Prostate gland (tissue), 2 donors: Measurements from ENCODE around the gene RITA1. TPM values are rescaled to one million over a fixed set of nuclear protein-coding genes. Genes with fewer than 3 reads are reported as not detected.

Experiments
- DNase-seq: peaks from one replicate; pipeline ENCODE4 v3.0.0-alpha.2; 2019; ENCODE audit warnings: low spot score
- H3K27ac ChIP-seq, 2 donors: fragments of 200-600 bp; sonication (generic); 2 replicates each; pipeline ENCODE4 v1.5.1; 2017 to 2019
- H3K27me3 ChIP-seq: fragments of 200-600 bp; sonication (generic); replicated peaks from 2 replicates; pipeline ENCODE4 v1.5.1; 2019; ENCODE audit not compliant: insufficient read depth
- H3K36me3 ChIP-seq, 2 donors: fragments of 200-600 bp; sonication (generic); 1 replicate in 1 of 2; 2 replicates in 1 of 2; pipeline versions ENCODE4 v1.5.1 to v1.8.1; 2017 to 2019
- H3K4me1 ChIP-seq: fragments of 200-600 bp; sonication (generic); replicated peaks from 2 replicates; pipeline ENCODE4 v1.5.1; 2019
- H3K4me3 ChIP-seq, 2 donors: fragments of 200-600 bp; sonication (generic); 2 replicates each; pipeline ENCODE4 v1.5.1; 2017 to 2019
- H3K9me3 ChIP-seq: fragments of 200-600 bp; sonication (generic); 2 replicates; pipeline ENCODE4 v1.5.1; 2017
- CTCF ChIP-seq, 4 experiments: fragments of 200-600 bp in 2 of 4; fragments of 450-650 bp in 2 of 4; sonication (generic) in 2 of 4; IDR thresholded peaks; 1 replicate in 3 of 4; 2 replicates in 1 of 4; pipeline ENCODE4 v1.5.1; 2016 to 2019; ENCODE audit warnings: antibody characterized with exemption in 4 of 4, mild to moderate bottlenecking in 2 of 4, moderate library complexity in 2 of 4
- POLR2A ChIP-seq: fragments of 450-650 bp; IDR thresholded peaks from one replicate; pipeline ENCODE4 v1.6.1; 2016; ENCODE audit warnings: antibody characterized with exemption, mild to moderate bottlenecking
- POLR2AphosphoS5 ChIP-seq: sonication (generic); formaldehyde crosslinking; IDR thresholded peaks from one replicate; pipeline ENCODE4 v1.6.1; 2017; ENCODE audit warnings: antibody characterized with exemption
- WGBS: methylation state at CpG from one replicate; pipeline ENCODE4 v1.1.5; 2018; 5-methylcytosine and 5-hydroxymethylcytosine counted together
- intact Hi-C: fragments of 100-400 bp; cut with DNase I; formaldehyde crosslinking; loops from one replicate; pipeline ENCODE4 v1.14.2; 2022
- total RNA-seq, 2 donors: library from RNA; depleted of rRNA; stranded (reverse); fragments of >200 nt; gene quantifications; one replicate each; pipeline ENCODE4 v1.1.0, GENCODE V29; 2016

The RITA1 gene
- total RNA-seq, 2 donors from 2014 or later: 29.0 to 39.7 TPM

- no peaks in the 10 kb centered on the region for H3K4me1 ChIP-seq
- no peaks in the 10 kb centered on the region for H3K9me3 ChIP-seq
- WGBS: 94% methylated on average over 32 of the region's 32 CpGs
- DNase-seq: no peak
- no peak for TF ChIP-seq POLR2AphosphoS5
- TF ChIP-seq POLR2A: no peak
- TF ChIP-seq CTCF (IDR thresholded peaks at IDR 0.05): no peak
- intact Hi-C loops: no loop called here
- H3K27ac ChIP-seq: no peak overlapping the region
- peaks cover 22 to 64% of the 10 kb centered on the region in 2 donors for H3K36me3 ChIP-seq
- H3K4me3 ChIP-seq: no peak overlapping the region
- no peaks in the 10 kb centered on the region for H3K27me3 ChIP-seq
Measured at GRCh38 chr12:113165521-113166450, 19.7 kb upstream of the RITA1 start.

GRCh38 chr12:113167868-113168267 lies 17.7 kb upstream of the RITA1 start:
- Histone ChIP-seq H3K4me1 (no peaks in the 10 kb centered on the region), H3K27ac (no peak overlapping the region), H3K9me3 (no peaks in the 10 kb centered on the region), H3K36me3 (peaks cover 28 to 59% of the 10 kb centered on the region in 2 donors), H3K4me3 (no peak overlapping the region), H3K27me3 (no peaks in the 10 kb centered on the region)
- intact Hi-C loops: no loop called here
- TF ChIP-seq CTCF (IDR thresholded peaks at IDR 0.05): no peak
- no peak for TF ChIP-seq POLR2A
- no peak for TF ChIP-seq POLR2AphosphoS5
- WGBS: 94% methylated on average over 10 of the region's 10 CpGs
- no peak for DNase-seq

DNA sequence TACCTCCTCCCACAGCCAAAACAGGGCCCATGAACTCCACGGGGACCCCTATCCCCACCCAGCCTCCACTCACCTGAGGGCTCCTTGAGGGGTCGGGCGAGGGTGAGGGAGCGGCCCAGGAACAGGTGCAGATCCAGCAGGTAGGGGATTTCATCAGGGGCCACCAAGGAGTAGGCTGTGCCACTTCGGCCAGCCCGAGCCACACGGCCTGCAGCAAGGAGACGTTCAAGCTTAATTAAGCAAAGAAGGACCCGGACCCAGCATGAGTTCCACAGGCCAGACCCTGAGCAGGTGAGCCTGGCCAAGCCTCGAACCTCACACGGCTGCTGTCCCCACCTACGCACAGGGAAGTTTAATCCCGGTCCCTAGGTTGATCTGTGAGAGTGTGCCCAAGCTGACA lies 15.8 kb upstream of the RITA1 start:
- H3K27me3 ChIP-seq: no peaks in the 10 kb centered on the region
- H3K4me3 ChIP-seq: no peak overlapping the region
- H3K36me3 ChIP-seq: peaks cover 28 to 48% of the 10 kb centered on the region in 2 donors
- no peak overlapping the region for H3K27ac ChIP-seq
- no peaks in the 10 kb centered on the region for H3K4me1 ChIP-seq
- 96% methylated on average over 13 of the region's 13 CpGs for WGBS
- no peaks in the 10 kb centered on the region for H3K9me3 ChIP-seq
- TF ChIP-seq POLR2AphosphoS5 (no peak), POLR2A (no peak), CTCF (IDR thresholded peaks at IDR 0.05) (no peak)
- no peak for DNase-seq
- intact Hi-C loops: loop anchor here (5.0 kb wide), 1 partner anchor 122 kb away; no protein-coding TSS in a partner anchor

DNA sequence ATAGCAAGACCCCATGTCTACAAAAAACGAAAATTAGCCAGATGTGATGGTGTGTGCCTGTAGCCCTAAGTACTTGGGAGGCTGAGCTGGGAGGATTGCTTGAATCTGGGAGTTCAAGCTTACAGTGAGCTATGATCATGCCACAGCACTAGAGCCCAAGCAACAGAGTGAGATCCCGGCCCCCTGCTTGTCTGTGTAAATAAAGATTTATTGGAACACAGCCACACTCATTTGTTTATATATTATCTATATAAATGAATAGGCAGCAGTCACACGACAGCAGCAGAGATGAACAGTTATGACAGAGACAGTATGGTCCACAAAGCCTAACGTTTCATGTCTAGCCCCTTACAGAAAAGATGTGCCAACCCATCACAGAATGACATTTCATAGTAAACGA lies 15.1 kb upstream of the RITA1 start:
- no peak overlapping the region for H3K27ac ChIP-seq
- no peaks in the 10 kb centered on the region for H3K9me3 ChIP-seq
- no peak overlapping the region for H3K4me3 ChIP-seq
- no peaks in the 10 kb centered on the region for H3K27me3 ChIP-seq
- intact Hi-C loops: loop anchor here (5.0 kb wide), 1 partner anchor 123 kb away; no protein-coding TSS in a partner anchor
- H3K4me1 ChIP-seq: no peaks in the 10 kb centered on the region
- WGBS: 86% methylated on average over 5 of the region's 5 CpGs
- no peak for TF ChIP-seq POLR2A
- no peak for TF ChIP-seq POLR2AphosphoS5
- DNase-seq: no peak
- H3K36me3 ChIP-seq: peaks cover 28 to 42% of the 10 kb centered on the region in 2 donors

- H3K4me1 ChIP-seq: no peaks in the 10 kb centered on the region
- 89% methylated on average over 4 of the region's 4 CpGs for WGBS
- H3K27ac ChIP-seq: no peak overlapping the region
- DNase-seq: no peak
- peaks cover 28 to 38% of the 10 kb centered on the region in 2 donors for H3K36me3 ChIP-seq
- TF ChIP-seq POLR2A: no peak
- no peak for TF ChIP-seq CTCF (IDR thresholded peaks at IDR 0.05)
- no peak for TF ChIP-seq POLR2AphosphoS5
- no peaks in the 10 kb centered on the region for H3K27me3 ChIP-seq
- intact Hi-C loops: loop anchor here (5.0 kb wide), 1 partner anchor 124 kb away; no protein-coding TSS in a partner anchor
- no peaks in the 10 kb centered on the region for H3K9me3 ChIP-seq
- no peak overlapping the region for H3K4me3 ChIP-seq
Measured at GRCh38 chr12:113170926-113171325, 14.6 kb upstream of the RITA1 start.
